Cerebellar cortex (tissue), 1 donor: ENCODE measurements around the gene BBS1.
"Not testable (repeated sequence)": the region's sequence is repeated elsewhere in the genome, so short reads cannot be mapped to it uniquely, and the experiment has no call there.

Source experiments
- DNase-seq: peaks from one replicate; pipeline ENCODE4 v3.0.0-alpha.2; 2015; ENCODE audit warnings: low spot score

BBS1 gene

GRCh38 chr11:66510271-66510989, at the start of gene BBS1:
Gene BBS1, plus strand, starts transcription at chr11:66510635. Its CDS starts 25 bp downstream, at chr11:66510660.
- peak; percentile 86 for DNase-seq

DNA sequence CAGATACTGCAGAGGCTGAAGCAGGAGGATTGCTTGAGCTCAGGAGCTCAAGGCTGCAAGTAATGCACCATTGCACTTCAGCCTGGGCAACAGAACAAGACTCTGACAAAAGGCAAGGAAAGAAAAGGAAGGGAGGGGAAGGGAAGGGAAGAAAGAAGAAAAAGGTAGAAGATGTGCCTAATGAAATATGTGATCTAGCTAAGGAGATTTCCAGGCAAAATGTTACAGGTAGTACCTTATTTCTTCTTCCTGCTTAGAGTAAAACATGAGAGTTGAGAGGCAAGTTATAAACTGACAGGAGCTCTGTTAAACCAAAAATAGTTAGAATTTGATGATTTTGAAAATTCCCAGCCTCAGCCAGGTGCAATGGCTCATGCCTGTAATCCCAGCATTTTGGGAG, 48.4 kb upstream of the BBS1 start:
- DNase-seq = no peak

GRCh38 chr11:66462911-66463310, 47.5 kb upstream of the BBS1 start:
- DNase-seq = no peak

DNA sequence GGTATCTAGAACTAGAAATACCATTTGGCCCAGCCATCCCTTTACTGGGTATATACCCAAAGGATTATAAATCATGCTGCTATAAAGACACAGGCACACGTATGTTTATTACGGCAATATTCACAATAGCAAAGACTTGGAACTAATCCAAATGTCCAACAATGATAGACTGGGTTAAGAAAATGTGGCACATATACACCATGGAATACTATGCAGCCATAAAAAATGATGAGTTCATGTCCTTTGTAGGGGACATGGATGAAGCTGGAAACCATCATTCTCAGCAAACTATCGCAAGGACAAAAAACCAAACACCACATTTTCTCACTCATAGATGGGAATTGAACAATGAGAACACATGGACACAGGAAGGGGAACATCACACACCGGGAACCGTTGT, 46.3 kb upstream of the BBS1 start:
- not testable (repeated sequence) for DNase-seq

DNA sequence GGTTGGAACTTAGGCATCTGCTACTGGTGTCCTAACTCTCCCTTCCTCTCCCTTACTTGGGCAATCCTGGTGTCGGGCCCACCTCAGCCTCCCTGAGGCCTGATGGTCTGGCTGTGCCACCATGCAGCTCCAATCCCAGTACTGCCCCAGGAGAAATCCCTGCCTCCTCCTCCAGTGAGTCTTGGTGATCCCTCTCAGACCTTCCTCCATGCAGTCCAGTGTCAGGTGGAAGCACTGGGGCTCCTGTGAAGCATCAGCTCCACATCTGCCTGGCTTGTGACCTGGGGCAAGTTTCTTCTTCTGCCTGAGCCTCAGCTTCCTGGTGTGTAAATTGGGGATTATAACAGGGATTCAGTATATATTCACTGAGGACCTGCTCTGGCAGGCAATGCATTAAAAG, 45.5 kb upstream of the BBS1 start:
- peak; percentile 16 for DNase-seq

GRCh38 chr11:66465373-66466224, 44.8 kb upstream of the BBS1 start:
- peak; percentile 18 for DNase-seq

DNA sequence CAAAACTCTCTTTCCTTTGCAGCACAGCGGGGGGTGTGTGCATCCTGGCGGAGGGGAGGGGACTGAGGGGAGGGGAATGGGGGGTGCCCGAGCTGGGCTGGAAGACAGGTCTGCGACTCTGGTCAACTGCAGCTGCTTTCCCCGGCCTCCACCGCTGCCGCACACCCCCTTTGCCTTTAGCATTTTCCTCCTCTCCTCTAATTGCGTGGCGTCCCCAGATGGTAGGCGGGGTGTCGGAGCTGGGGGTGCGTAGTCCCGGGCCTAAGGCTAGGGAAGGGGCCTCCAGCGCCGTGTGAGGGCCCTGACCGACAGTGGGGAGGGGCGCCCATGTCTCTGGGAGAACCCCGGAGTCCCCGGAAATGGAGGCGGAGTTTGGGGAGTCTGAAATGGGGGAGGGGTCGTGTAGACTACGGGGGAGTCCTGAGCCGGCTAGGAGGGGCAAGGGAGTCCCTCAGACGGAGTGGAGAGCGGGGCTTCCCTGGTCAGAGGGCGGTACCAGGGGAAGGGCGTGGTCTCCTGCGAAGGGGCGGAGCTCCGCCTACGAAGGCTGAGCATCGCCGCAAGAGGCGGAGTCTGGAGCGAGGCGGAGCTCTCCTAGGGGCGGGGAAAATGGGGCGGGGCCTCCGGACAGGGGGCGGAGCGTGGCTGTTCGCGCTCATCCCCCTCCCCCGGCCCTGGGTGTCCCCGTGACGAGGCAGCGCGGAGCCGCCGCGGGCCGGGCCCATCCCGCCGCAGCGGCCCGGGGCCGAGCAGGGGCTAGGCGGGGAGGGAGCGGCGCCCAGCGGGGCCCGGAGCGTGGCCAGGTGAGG, 44.0 kb upstream of the BBS1 start, which contains the start of gene PELI3:
Gene PELI3 (plus strand): TSS at position 681 of the 809 bp plus-strand sequence. CDS start 1,224 bp downstream, outside the sequence.
- peak; percentile 93 for DNase-seq

GRCh38 chr11:66467034-66467659, 43.3 kb upstream of the BBS1 start:
- DNase-seq = peak; percentile 14

GRCh38 chr11:66467756-66468155, 42.7 kb upstream of the BBS1 start:
- DNase-seq = no peak

DNA sequence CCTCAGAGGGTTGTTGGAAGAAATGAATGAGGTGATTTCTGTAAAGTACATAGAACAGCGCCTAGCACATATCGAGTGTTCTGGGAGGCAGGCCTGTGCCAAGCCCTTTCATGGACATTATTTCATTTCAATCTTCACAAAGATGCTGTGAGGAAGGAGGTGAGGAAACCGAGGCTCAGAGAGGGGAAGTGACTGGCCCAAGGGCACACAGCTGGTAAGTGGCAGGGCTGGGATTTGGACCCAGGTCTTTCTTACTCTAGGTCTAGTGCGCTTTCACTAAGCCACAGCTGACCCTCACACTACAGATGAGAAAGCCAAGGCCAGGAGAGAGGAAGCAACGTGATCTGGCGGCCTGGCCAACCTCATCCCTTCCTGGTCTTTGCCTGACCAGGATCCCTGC, 41.7 kb upstream of the BBS1 start:
- DNase-seq = no peak

DNA sequence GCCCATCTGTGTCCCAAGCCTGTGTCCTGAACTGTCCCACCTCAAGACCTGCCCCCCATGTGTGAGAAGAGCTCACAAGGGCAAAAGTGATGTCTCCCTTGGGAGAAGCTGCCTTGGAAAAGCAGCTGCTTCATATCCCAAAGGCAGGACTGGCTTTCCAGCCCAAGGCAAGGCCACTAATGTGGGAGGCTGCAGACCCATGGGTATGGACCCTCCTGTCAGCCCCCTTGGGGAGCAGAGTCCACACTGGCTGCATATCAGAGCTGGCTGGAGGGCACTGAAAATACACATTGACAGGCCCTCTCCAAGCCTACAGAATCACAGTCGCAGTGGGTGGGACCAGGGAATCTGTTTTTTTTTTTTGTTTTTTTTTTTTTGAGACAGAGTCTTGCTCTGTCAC, 41.0 kb upstream of the BBS1 start:
- DNase-seq = no peak

- DNase-seq = no peak
Measured at GRCh38 chr11:66470015-66470414, 40.4 kb upstream of the BBS1 start.

DNA sequence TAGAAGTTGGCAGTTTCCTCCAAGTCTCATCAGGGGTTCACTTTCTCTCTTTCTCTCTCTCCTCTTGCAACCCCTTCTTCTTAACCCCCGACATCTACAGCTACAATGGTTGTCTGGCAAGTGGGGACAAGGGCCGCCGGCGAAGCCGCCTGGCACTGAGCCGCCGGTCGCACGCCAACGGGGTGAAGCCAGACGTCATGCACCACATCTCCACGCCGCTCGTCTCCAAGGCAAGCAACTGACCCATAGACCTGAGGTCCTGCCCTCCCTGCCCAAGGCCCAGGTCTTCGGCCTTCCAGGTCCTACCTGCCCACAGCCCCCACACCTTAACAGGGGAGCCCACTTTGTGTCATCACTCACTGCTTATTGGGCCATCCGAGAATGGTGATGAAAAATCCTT, 39.3 kb upstream of the BBS1 start:
- no peak for DNase-seq

DNA sequence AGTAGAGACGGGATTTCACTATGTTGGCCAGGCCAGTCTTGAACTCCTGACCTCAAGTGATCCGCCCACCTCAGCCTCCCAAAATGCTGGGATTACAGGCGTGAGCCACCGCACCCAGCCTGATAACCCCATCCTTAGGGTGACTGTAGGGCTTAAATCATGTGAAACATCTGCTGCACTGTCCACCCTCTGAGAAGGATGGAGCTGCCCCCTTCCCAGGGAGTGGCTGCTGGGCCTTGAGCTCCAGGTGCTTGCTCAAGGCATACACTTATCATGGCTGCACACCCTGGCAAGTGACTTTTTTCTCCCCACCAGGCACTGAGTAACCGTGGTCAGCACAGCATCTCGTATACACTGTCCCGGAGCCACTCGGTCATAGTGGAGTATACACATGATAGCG, 38.4 kb upstream of the BBS1 start:
- DNase-seq = no peak

GRCh38 chr11:66473167-66473566, 37.3 kb upstream of the BBS1 start:
- no peak for DNase-seq

GRCh38 chr11:66473608-66474515, 36.6 kb upstream of the BBS1 start:
- no peak for DNase-seq

GRCh38 chr11:66475349-66476172, 34.9 kb upstream of the BBS1 start:
- no peak for DNase-seq

DNA sequence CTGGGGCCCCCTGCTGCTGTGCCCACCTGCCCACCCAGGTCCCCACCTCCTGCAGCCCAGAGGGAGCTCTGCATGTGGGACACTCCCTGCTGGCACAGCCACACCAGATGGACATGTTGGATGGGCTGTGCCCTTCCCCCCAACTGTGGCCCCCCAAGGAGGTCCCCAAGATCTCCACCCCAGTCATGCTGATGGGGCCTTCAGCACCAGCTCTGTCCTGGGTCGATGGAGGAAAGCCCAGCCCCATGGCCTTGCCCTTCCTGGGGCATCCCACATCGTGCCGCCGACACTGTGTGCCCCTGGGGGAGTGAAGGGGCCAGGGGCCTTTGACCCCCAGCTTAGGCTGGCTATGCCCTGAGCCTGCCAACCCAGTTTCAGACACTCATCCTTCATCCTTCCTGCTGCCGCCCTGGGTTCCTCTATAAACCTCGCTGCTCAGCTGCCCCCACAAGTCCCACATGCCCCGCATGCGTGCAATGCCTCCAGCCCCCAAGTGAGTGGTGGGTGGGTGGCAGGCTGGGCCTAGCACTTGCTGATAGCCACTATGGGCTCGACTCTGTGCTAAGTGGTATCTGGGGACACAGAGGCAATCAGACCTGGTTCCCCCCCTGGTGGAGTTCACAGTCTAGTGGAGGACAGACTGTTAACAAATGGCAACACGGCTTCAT, 34.1 kb upstream of the BBS1 start:
- DNase-seq = no peak

DNA sequence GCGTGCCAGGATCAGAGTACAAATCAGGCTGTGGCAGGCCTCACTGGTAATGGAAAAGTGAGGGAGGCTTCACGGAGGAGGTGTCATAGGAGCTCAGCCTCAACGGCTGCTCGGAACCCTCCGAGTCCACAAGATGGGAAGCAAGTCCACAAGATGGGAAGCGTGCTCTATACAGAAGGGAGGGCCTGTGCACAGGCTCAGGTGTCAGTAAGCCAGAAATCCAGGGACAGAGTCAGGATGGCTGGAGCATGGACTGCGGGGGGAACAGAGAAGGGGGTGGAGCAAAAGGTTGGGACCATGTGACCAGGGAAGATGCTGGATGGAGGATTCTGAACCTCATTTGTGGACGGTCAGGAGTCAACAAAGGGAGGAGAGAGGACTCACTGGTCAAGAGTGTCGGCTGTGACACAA, 33.6 kb upstream of the BBS1 start:
- peak; percentile 64 for DNase-seq
